Cardiac ventricle fibroblast (primary cell): ENCODE data around the gene IQUB. TPM values are rescaled to one million over a fixed set of nuclear protein-coding genes. Genes with fewer than 3 reads are reported as not detected.

ENCODE experiments used
- total RNA-seq: library from RNA; depleted of rRNA; stranded (reverse); fragments of >200 nt; gene quantifications from 2 replicates; pipeline ENCODE4 v1.2.3, GENCODE V29; 2015

IQUB gene
- total RNA-seq: 0.10 and 0.12 TPM in 2 replicates

DNA sequence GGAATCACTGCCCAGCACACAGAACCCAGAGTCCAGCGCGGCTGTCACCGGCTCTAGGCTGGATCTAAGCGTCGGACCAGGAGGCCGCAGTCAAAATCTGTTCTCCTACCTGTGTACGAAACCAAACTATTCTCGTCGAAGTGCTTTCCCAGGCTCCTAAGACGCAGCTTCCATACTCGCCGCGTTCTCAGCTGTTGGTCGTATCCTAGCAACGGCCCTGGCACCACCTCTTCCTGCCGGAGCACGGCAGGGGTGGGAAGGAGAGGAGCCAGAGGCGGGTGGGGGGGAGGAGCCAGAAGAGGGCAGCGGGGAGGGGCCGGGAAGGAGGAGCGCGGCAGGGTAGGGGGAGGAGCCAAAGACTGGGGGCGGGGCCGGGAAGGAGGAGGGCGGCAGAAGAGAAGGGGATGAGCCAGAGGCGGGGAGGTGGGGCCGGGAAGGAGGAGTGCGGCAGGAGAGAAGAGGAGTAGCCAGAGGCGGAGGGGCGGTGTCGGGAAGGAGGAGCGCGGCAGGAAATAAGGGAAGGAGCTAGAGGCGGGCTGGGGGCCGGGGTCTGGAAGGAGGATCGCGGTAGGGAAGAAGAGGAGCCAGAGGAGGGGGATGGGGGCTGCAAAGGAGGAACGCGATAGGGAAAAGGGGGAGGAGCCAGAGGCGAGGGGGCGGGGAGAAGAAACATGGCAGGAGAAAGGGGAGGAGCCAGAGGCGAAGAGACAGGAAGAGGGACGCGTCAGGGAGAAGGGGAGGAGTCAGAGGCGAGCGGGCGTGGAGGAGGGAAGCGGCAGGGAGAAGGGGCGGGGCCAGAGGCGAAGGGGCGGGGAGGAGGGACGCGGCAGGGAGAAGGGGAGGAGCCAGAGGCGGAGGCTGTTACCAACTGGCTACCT is at the start of gene IQUB:
Gene IQUB, minus strand, starts transcription at position 213 of the 878 bp plus-strand sequence. CDS start 22,255 bp downstream, outside the sequence.

DNA sequence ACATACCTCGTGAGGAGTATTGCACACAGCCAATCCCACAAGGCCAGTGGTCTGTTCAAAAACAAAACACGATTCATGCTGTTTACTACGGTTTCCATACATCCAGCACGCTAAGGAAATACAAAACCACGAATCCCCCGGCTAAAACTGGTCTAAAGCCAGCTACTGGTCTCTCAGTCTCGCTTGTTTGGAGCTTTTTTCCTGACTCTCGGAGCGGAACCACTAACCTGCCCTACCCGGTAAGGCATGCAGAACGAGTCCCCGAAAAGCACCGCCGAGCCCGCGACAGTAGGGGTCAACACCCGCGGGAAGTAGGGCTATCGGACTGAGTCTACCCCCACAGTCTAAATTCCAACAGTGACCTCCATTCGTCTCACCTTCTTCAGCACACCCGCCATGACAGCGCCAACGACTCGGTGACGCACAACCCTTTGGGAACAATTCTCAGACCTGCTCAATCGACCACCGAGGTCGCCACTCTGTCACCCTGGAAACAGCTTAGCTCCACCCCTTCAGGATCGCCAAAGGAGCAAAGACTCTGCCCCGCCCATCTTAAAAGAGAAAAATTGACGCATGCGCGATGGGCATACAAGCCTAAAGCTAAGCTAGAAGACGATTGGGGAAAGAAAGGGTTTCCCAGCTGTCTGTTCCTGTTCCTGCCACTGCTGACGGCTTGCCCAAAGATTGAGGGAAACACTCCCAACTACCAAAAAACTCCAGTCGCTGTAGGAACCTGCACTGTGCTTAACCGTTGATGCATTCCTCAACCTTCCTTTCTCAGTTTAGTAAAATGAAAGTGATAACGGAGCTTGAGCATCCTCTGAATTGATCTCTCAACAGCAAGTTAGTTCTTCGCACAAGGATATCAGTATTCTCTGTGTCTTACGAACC is 23.2 kb upstream of the IQUB start, which contains the start of gene NDUFA5:
Gene NDUFA5, minus strand, starts transcription at position 421 of the 891 bp plus-strand sequence. Its CDS starts 23 bp downstream, at position 398.

Other genes starting within 250 kb of the IQUB start
- 25.3 and 34.2 TPM in 2 replicates for gene NDUFA5, start 23.2 kb upstream of the IQUB start, total RNA-seq
- not detected in 2 replicates for gene ASB15, start 67.2 kb upstream of the IQUB start, total RNA-seq
- not detected in 2 replicates for gene LMOD2, start 121.3 kb upstream of the IQUB start, total RNA-seq
- 29.5 and 34.0 TPM in 2 replicates for gene WASL, start 214.4 kb upstream of the IQUB start, total RNA-seq